HepG2 (cell line): ENCODE results near the gene DHX8. TPM values are rescaled to one million over a fixed set of nuclear protein-coding genes. Genes with fewer than 3 reads are reported as not detected.
A peak's percentile ranks its signal among the peaks of the same experiment; 100 is the strongest.

Source experiments
- GRHL1 ChIP-seq: sonication (generic); formaldehyde crosslinking; conservative IDR thresholded peaks from 2 replicates; pipeline ENCODE4 v1.8.0; 2022; ENCODE audit warnings: missing genetic modification reagents
- HHEX ChIP-seq: IDR thresholded peaks from 2 replicates; pipeline ENCODE4 v1.6.1; 2016; ENCODE audit warnings: control low read depth
- HNRNPH1 ChIP-seq: fragments of 200-400 bp; formaldehyde crosslinking; optimal IDR thresholded peaks from 2 replicates; pipeline ENCODE3; 2017; ENCODE audit warnings: mild to moderate bottlenecking, low read depth, low read length
- HOXA7 ChIP-seq: sonication (generic); formaldehyde crosslinking; IDR thresholded peaks from 2 replicates; pipeline ENCODE4 v1.8.1; 2022; ENCODE audit warnings: mild to moderate bottlenecking, missing genetic modification reagents, moderate library complexity
- MXD3 ChIP-seq: IDR thresholded peaks from 2 replicates; pipeline ENCODE4 v1.6.1; 2016; ENCODE audit warnings: mild to moderate bottlenecking, missing biosample characterization, missing genetic modification reagents
- MXD4 ChIP-seq: IDR thresholded peaks from 2 replicates; pipeline ENCODE4 v1.6.1; 2016; ENCODE audit warnings: mild to moderate bottlenecking, missing biosample characterization, missing genetic modification reagents
- NBN ChIP-seq: fragments of 450-650 bp; conservative IDR thresholded peaks from 2 replicates; pipeline ENCODE4 v1.6.1; 2017
- POLR2A ChIP-seq, 2 experiments: IDR thresholded peaks; 2 replicates each; pipeline ENCODE4 v1.6.1; 2011; ENCODE audit warnings: low read depth in 2 of 2, low read length in 2 of 2, mild to moderate bottlenecking in 1 of 2, moderate library complexity in 1 of 2; ENCODE audit not compliant: insufficient read depth in 1 of 2
- PRDM10 ChIP-seq: sonication (generic); formaldehyde crosslinking; IDR thresholded peaks from 2 replicates; pipeline ENCODE4 v1.4.0; 2020; ENCODE audit warnings: low read depth, missing genetic modification reagents
- RBM22 ChIP-seq: fragments of 200-400 bp; formaldehyde crosslinking; optimal IDR thresholded peaks from 2 replicates; pipeline ENCODE3; 2017; ENCODE audit warnings: mild to moderate bottlenecking, low read length, moderate library complexity
- SMAD1 ChIP-seq: sonication (generic); formaldehyde crosslinking; IDR thresholded peaks from 2 replicates; pipeline ENCODE4 v1.4.0; 2020; ENCODE audit warnings: missing genetic modification reagents, low read depth, mild to moderate bottlenecking, borderline replicate concordance
- SRF ChIP-seq: IDR thresholded peaks from 2 replicates; pipeline ENCODE4 v1.6.1; 2011; ENCODE audit warnings: mild to moderate bottlenecking, low read depth, low read length, moderate library complexity
- ZNF230 ChIP-seq: sonication (generic); formaldehyde crosslinking; IDR thresholded peaks from 2 replicates; pipeline ENCODE4 v1.4.0; 2020; ENCODE audit warnings: mild to moderate bottlenecking, missing genetic modification reagents
- ZNF253 ChIP-seq: sonication (generic); formaldehyde crosslinking; IDR thresholded peaks from 2 replicates; pipeline ENCODE4 v1.8.0; 2022; ENCODE audit warnings: mild to moderate bottlenecking, missing genetic modification reagents, borderline replicate concordance
- ZNF34 ChIP-seq: sonication (generic); formaldehyde crosslinking; IDR thresholded peaks from 2 replicates; pipeline ENCODE4 v1.4.0; 2020; ENCODE audit warnings: mild to moderate bottlenecking, missing genetic modification reagents, borderline replicate concordance
- ZNF768 ChIP-seq: sonication (generic); formaldehyde crosslinking; IDR thresholded peaks from 2 replicates; pipeline ENCODE4 v1.4.0; 2020; ENCODE audit warnings: missing genetic modification reagents
- polyA plus RNA-seq, 8 experiments: library from polyadenylated mRNA; depleted of rRNA in 3 of 8; stranded (reverse) in 7 of 8; unstranded in 1 of 8; fragments of >200 nt; fragmentation: Illumina TruSeq in 4 of 8; extraction: Trizol in 4 of 8; gene quantifications; 2 replicates each; pipeline versions ENCODE4 v1.2.1 to v1.2.3, GENCODE V29; 2011 to 2016; ENCODE audit warnings: low read depth in 4 of 8, missing spikeins in 1 of 8, mixed read lengths in 1 of 8; ENCODE audit not compliant: insufficient read depth in 1 of 8
- total RNA-seq, 5 experiments: library from RNA; depleted of rRNA; stranded (reverse); fragments of >200 nt; fragmentation: Illumina TruSeq; extraction: Trizol; gene quantifications; 2 replicates each; pipeline ENCODE4 v1.2.3, GENCODE V29; 2016; ENCODE audit warnings: low read depth in 1 of 5
- TF ChIP-seq, protein P1 (sequence below), 2 experiments: fragments of 450-650 bp in 1 of 2; sonication (generic) in 1 of 2; formaldehyde crosslinking; IDR thresholded peaks; 2 replicates each; pipeline versions ENCODE4 v1.5.0 to v1.8.0; 2020 to 2022; ENCODE audit warnings: mild to moderate bottlenecking in 1 of 2, missing genetic modification reagents in 1 of 2
- TF ChIP-seq, protein P2 (sequence below): IDR thresholded peaks from 2 replicates; pipeline ENCODE4 v1.6.1; 2012; ENCODE audit warnings: low read depth, low read length, improper control_type of control experiment
- TF ChIP-seq, protein P3 (sequence below): sonication (generic); formaldehyde crosslinking; IDR thresholded peaks from 2 replicates; pipeline ENCODE4 v1.8.0; 2022; ENCODE audit warnings: low read depth, missing genetic modification reagents

Gene DHX8
- total and polyA plus RNA-seq, 2 of the 13 experiments (the other 11 are each of a cell fraction or from before 2014, with no cell fraction given), result 24.8 to 48.9 TPM

- TF ChIP-seq, protein P1, sequence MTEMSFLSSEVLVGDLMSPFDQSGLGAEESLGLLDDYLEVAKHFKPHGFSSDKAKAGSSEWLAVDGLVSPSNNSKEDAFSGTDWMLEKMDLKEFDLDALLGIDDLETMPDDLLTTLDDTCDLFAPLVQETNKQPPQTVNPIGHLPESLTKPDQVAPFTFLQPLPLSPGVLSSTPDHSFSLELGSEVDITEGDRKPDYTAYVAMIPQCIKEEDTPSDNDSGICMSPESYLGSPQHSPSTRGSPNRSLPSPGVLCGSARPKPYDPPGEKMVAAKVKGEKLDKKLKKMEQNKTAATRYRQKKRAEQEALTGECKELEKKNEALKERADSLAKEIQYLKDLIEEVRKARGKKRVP (CRISPR knock-in tag; IDR thresholded peaks at IDR 0.05), result 0 out of 4 replicates have a peak, but pooled peaks of 1 of the 2 experiments have one; percentile 4
- TF ChIP-seq ZNF253 (CRISPR knock-in tag) (no peak), SMAD1 (CRISPR knock-in tag) (no peak), GRHL1 (no peak), PRDM10 (CRISPR knock-in tag) (no peak), SRF (no peak), RBM22 (no peak), ZNF230 (CRISPR knock-in tag) (peak; percentile 28; the same call in 1 of the 2 replicates), HOXA7 (CRISPR knock-in tag) (no peak), HNRNPH1 (no peak), NBN (no peak), MXD3 (CRISPR knock-in tag) (no peak; the same call in 1 of the 2 replicates), ZNF34 (CRISPR knock-in tag) (0 out of 2 replicates have a peak, but pooled peaks have one; percentile 56), POLR2A (IDR thresholded peaks at IDR 0.05; ENCODE audit: insufficient read depth in 1 of 2, low read depth in 2 of 2, low read length in 2 of 2) (peak; percentile 56 to 67; a peak in 2 of 4 replicates), MXD4 (CRISPR knock-in tag) (peak; percentile 34; the same call in 1 of the 2 replicates), ZNF768 (CRISPR knock-in tag) (peak; percentile 90), HHEX (no peak)
- TF ChIP-seq, protein P2, sequence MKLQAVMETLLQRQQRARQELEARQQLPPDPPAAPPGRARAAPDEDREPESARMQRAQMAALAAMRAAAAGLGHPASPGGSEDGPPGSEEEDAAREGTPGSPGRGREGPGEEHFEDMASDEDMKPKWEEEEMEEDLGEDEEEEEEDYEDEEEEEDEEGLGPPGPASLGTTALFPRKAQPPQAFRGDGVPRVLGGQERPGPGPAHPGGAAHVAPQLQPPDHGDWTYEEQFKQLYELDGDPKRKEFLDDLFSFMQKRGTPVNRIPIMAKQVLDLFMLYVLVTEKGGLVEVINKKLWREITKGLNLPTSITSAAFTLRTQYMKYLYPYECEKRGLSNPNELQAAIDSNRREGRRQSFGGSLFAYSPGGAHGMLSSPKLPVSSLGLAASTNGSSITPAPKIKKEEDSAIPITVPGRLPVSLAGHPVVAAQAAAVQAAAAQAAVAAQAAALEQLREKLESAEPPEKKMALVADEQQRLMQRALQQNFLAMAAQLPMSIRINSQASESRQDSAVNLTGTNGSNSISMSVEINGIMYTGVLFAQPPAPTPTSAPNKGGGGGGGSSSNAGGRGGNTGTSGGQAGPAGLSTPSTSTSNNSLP, result peak; percentile 48
- TF ChIP-seq, protein P3, sequence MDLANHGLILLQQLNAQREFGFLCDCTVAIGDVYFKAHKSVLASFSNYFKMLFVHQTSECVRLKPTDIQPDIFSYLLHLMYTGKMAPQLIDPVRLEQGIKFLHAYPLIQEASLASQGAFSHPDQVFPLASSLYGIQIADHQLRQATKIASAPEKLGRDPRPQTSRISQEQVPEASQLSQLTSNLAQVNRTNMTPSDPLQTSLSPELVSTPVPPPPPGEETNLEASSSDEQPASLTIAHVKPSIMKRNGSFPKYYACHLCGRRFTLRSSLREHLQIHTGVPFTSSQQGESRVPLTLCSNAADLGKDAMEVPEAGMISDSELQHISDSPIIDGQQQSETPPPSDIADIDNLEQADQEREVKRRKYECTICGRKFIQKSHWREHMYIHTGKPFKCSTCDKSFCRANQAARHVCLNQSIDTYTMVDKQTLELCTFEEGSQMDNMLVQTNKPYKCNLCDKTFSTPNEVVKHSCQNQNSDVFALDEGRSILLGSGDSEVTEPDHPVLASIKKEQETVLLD (CRISPR knock-in tag), result 0 out of 2 replicates have a peak, but pooled peaks have one; percentile 11
These were observed 62.8 kb downstream of the DHX8 start, which contains the start of gene ETV4 (continued) for GRCh38 chr17:43546319-43547188.
